Measurements from ENCODE around the gene ATPAF2. TPM values are rescaled to one million over a fixed set of nuclear protein-coding genes. Genes with fewer than 3 reads are reported as not detected.
"Not testable (repeated sequence)": the region's sequence is repeated elsewhere in the genome, so short reads cannot be mapped to it uniquely, and the experiment has no call there.

The ATPAF2 gene
- total RNA-seq, 1 donor from 2014 or later = 13.3 TPM

DNA sequence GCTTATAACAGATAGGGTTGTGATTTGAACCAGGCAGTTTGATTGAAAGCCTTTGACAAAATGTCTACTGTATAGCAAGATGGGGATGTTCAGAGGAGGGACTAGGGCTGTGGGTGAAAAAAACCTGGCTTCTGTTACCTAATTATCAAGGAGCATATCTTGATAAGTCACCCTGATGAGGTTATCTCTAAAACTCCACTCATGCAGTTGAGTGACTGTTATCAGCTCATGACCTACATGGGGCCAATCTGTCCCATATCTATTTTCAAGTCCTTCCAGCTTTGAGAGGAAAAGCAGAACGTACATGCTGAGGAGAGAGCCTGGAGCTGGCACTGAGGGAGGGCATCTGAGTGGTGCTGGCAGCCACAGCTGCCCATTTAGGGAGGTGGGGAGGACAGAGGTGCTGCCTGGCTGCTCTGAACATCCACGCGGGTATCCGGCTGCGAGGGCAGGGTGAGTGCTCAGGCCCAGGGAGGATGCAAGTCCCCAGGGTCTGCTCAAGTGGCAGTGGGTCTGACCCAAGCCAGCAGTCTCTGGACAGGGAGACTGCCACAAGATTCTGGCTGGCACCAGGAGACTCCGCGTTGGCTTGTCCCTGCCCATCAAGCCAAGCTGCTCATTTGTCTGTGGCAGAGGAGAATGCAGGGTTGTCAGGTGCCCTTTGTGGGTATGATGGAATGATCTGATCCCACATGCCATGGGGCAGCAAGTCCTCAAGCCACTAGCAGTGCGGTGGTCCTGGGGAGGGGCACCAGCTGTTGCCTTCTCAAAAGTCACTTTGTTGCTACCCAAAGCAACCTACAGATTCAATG is 29.2 kb downstream of the ATPAF2 start:
- DNase-seq = no peak

DNA sequence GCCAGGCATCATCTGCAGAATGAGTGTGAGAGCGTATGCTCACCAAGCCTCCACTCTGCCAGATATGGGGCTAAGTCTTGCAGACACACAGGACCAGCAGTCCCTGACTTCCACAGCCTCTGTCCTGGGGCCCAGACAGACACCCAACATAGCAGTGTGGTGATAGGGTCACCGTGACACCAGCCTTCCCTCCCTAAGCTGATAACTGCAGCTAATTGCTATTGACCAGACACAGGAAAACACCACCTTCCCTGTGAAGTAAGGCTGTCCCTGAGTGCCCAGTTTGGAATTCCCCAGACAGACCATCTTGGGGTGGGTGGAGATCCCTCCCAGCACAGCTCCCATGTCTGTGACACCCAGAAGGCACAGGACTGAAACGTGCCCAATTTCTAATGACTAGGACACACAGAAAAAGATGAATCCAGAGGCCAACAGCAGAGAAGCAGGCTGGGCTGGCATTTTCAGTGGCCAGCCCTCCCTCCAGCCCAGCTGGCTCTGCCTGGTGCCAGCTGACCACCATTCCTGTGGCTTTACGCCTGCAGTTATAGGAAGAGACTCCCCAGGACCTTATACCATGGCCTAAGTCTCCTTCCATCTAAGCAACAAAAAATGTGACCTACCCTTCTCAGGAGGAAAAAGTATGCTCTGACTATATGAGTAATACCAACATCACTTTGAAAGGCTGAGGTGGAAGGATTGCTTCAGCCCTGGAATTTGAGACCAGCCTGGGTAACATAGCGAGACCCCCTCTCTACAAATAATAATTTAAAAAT is 30.3 kb downstream of the ATPAF2 start:
- DNase-seq = no peak

DNA sequence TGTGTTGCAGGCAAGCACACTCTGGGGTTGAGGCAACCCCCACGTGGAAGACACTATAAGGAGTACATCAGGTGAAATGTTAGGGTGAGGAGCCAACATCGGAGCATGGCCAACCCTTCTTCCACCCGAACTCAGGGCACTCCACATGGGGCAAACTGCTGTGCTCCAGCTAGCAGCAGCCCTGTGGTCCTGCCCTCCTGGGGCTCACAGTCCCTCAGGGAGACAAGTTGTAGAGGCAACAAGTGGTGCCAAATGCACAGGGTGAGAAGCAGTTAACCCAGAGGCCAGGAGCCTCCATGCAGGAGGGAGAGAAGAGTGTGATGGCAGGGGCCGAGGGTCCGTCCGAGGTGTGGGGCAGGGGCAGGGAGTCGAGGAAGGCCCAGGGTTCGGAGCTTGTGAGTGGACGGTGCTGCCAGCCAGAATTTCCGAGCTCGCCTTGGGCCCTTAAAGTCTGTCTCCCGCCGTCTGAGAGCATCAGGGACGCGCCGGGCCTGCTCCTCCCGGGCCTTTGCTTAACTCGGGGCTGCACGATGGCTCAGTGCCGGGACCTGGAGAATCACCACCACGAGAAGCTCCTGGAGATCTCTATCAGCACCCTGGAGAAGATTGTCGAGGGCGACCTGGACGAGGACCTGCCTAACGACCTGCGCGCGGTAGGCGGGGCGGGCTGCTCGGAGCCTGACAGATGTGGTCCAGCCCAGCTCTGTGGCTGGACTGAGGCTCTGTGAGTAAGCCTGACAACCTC is 32.3 kb downstream of the ATPAF2 start:
- DNase-seq = no peak

DNA sequence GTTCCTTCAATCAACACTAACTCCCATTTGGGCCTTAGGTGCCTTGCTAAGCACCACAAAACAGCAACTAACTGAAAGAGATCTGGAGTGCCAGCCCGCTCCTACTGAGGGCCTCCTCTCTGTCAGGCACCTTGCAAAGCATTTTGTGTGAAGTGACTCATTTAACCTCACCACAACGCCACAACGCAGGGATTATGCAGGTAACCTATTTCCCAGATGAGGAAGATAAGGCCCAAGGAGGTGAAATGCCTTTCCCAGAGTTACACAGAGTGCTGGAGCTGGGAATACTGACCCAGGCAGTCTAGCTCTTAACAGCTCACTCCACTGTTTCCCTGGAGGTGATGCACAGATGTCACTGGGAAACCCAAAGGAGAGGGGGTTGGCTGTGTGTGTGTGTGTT is 33.5 kb downstream of the ATPAF2 start:
- no peak for DNase-seq

DNA sequence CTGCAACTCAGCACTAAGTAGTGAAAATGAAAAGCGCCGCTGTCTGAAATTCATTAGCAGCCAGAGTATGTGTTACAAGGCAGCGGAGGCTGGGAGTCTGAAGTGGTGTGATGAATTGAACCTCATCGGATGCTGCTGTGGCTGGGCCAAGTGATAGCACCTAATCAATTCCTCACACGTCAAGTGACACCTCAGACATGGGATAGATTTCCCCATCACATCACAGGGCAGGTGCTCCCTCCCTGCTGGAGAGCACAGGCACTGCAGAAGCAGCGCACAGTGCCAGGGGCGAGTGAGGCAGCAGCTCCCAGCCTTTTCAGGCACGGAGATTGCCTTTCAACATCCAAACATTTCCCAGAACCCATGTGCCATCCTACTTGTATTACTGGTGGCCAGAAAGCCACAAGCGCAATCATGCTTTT is 34.1 kb downstream of the ATPAF2 start:
- DNase-seq = no peak

DNA sequence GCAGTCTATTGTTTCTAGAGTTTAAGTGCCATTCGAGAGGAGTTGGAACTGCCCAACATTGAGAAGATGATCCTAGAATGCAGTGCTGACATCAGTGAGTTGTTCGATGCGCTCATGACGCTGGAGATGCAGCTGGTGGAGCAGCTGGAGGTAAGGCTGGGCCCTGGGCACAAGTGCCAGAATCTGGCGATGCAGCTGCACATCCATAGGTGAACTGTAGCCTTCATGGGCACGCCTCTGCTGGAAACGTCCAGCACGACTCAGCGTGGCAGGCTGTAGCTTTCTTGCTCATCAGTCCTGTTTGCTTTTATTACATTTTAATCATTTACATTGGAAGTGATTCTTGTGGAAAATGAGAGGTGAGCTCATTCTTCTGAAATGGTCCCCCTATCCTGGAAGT is 34.6 kb downstream of the ATPAF2 start:
- DNase-seq = no peak

DNA sequence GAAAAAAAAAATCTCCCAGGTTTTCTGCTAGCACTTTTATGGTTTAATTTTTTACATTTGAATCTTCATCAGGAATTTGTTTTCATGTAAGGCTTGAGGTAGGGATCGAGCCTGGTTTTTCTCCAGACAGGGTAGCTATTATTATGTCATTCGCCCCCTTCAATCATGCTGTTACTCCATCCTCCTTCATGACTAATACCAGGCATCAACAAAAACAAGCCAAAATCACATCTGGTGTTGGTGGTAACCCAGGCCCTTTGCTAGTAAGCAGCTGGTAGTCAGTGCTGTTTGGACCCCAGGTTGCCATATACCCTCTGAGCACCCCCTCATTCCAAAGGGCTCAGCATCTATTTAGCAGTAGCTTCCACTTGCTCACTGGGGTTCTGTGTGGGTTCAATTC is 36.8 kb downstream of the ATPAF2 start:
- no peak for DNase-seq

DNA sequence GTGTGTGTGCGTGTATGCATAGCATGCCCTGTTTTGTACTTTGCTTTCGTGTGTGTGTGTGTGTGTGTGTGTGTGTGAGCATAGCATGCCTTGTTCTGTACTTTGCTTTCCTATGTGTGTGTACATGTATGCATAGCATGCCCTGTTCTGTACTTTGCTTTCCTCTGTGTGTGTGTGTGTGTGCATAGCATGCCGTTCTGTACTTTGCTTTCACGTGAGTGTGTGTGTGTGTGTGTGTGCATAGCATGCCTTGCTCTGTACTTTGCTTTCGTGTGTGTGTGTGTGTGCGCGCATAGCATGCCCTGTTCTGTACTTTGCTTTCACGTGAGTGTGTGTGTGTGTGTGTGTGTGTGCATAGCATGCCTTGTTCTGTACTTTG is 38.9 kb downstream of the ATPAF2 start:
- no peak for DNase-seq

DNA sequence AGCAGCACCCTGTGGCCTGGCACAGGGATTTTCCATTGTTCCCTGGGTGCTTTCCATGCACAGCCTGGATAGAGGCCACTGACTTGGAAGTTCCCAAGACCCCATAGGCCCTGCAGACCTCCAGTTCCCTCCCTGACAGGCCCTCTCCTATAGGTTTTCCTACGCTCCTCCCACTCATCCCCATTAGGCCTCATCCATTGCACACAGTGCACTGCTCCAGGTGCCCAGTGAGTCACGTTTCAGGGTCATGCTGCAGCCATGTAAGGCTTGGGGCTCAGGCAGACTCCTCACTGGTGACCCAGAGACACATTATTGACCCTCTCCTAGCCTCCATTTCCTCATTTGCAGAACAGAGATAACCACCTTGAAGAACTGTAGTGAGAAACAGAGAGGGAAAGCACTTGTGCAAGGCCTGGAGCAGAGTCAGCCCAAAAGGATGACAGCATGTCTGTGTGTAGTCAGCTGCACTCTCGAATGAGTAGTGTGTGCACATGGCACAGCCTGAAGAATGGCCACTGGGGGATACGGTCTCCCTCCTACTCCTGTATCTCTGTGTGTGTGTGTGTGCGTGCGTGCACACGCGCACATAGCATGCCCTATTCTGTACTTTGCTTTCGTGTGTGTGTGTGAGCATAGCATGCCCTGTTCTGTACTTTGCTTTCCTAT is 39.5 kb downstream of the ATPAF2 start:
- DNase-seq = no peak

DNA sequence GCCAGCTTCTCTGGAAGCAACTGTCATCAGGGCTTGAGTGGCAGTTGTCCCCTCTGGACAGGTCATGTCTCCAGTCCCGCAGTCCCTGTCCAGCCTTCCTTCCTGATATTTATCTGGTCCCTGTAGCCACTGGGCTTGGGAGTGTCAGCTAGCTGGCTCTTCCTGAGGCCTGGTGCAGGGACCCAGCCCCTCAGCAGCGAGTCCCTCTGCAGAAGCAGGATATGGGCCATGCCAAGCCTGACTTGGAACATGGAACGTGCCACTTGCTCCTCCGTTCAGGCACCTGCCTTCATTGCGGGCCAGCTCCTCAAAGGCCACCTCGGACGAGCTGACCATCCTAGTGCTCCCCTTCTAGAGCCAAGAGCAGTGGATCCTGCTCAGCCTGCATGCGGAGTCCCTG is 40.0 kb downstream of the ATPAF2 start:
- DNase-seq = no peak

DNA sequence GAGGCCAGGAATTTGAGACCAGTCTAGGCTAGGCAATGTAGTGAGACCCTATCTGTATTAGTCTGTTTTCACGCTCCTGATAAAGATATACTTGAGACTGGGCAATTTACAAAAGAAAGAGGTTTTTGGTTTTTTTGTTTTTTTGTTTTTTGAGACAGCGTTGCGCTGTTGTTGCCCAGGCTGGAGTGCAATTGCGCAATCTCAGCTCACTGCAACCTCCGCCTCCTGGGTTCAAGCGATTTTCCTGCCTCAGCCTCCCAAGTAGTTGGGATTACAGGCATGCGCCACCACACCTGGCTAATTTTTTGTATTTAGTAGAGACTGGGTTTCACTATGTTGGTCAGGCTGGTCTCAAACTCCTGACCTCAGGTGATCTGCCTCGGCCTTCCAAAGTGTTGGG is 43.1 kb downstream of the ATPAF2 start:
- DNase-seq = not testable (repeated sequence)

DNA sequence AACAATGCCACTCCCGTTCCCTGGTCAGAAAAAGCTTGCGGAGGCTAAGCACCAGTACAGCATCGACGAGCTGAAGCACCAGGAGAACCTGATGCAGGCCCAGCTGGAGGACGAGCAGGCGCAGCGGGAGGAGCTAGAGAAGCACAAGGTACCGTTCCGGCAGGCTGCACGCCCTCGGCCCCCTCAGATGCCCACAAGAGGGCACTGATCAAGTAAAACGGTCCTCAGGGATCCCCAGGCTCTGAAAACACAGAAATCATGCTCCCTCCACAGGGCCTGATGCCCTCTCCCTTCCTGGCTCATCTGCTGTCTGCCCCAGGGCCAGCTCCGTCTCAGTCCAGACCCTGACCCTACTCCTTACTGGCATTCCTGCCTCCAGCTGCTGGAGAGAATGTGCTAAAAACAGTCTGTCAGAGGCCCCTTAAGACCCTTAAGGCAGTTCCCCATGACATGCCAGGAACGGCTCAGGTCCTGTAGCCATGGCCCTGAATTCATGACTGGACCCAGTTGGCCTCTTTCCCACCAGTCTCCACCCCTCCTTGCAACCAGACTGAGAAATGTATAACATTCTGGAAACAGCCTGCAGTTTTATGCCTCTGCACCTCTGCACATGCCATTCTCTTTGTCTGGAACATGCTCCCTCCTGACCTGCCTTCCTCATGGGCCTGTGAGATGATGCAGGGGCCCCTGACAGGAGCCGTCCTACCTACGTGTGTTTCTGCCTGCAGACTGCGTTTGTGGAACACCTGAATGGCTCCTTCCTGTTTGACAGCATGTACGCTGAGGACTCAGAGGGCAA is 44.5 kb downstream of the ATPAF2 start:
- no peak for DNase-seq

DNA sequence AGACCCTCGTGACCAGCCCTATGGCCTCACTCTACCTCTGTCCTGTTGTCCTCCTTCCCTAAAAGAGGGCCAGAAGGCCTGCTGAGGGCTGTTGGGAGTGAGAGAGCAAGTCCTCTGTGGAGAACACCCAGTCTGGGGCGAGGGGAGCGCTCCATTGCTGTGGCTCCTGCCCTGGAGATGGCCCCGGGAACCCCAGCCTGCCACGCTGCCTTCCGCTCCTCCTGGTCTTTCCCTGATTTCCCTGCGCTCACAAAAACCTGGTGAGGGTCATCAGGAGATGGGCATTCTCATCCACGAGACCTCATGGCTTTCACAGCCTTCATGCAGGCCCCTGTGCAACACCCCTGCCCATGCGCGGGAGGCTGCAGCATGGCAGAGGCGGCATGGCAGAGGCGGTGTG is 45.1 kb downstream of the ATPAF2 start:
- DNase-seq = no peak

DNA sequence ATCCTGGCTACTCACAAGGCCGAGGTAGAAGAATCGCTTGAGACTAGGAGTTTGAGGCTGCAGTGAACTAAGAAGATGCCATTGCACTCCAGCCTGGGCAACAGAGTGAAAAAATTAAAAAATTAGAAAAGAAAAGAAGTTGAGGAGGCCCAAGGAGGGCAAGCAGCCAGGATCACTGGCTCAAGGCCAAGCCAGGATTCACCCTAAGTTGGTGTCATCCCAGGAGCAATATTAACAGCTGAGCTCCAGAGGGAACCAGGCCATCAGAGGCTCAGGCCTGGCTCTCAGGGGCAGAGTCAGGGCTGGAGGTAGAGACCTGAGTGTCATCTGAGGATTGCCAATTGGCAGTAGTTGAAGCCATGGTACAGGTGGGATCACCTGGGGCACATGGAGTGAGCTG is 45.6 kb downstream of the ATPAF2 start:
- no peak for DNase-seq

DNA sequence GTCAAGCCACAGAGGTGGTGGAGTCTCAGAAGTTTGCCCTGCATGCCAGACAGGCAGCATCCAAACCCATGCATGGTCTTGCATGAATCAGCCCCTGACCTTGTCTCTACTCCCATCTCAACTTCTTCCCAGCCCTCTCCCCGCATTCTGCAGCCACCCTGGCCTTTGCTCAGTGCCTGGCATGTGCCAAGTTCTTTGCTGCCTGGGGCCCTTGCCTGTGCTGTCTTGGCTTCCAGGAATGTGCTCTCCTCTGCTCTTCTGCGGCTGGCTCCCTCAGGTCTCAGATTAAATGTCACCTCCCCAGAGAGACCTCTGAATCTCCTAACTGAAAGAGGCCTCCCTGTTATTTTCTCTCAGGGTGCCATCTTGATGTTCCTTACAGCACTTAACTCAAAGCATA is 48.7 kb downstream of the ATPAF2 start:
- no peak for DNase-seq

DNA sequence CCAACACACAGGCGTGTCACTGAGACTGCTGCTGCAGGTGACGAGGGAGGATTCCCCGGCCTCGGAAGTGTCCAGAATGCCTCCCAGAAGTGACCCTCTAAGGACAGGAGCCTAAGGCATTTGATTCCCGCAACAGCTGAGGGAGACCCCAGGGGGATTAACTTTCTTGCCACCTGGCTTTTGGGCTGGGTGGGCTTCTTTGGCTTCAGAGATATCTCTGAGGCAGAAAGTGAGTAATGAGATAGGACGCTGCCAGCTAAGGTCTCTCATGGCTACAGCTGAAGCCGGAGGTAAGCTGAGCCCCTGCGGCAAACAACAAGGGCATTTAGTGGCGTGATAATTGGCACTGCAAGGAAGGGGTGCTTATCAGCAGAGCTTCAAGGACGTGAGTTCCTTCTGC is 49.4 kb downstream of the ATPAF2 start:
- DNase-seq = no peak

DNA sequence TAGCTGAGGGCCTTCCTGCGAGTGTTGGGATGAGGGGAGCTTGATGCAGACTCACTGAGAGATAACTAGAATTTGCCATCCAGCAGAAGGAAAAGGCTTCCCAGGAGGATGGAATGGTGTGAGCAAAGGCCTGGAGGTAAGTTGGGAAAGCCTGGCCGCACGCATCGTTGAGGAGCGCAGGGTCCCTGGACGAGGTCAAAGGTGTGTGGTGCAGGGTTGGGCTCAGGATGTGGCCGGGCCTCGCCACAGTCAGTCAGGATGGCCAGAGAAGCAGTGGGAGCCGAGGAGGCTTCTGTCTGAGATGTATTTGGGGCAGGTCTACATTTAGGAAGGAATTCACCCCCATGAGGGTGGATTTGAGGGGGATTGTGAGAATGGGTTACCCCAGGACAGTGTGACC is 49.9 kb downstream of the ATPAF2 start:
- DNase-seq = no peak

DNA sequence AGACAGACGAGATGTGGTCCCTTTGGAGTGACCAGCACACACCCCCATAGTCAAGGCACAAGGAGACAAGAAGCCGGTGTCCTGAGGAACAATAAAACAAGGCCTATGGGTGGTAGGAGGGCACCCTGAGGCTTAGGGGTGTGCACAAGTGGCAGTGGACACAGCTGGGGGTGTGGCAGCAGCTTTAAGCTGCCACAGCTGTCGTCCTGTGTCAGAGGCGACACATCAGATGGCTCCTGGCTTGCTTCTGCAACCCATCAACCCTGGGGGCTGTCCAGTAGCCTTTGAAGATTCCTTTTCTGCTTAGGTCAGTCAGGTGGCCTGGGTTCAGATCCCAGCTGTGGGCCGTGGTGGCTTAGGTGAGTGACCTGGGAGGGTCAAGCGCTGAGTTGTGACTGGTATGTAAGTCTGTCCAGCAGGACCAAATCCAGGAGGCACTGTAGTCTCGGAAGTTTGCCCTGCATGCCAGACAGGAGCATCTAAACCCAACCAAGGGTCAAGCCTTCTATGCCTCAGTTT is 50.5 kb downstream of the ATPAF2 start:
- no peak for DNase-seq

DNA sequence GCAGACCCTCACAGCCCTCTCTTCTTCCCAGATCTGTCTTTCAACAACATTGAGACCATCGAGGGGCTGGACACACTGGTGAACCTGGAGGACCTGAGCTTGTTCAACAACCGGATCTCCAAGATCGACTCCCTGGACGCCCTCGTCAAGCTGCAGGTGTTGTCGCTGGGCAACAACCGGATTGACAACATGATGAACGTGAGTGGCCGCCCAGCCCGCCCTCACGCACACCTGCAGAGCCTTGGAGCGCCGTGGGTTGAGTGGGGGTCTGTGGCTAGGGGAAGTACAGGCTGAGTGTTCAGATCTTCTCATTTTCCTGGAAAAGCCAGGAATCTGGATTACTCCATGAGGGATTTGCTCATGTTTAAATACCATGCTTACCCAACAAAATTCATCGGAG is 51.1 kb downstream of the ATPAF2 start:
- DNase-seq = no peak

DNA sequence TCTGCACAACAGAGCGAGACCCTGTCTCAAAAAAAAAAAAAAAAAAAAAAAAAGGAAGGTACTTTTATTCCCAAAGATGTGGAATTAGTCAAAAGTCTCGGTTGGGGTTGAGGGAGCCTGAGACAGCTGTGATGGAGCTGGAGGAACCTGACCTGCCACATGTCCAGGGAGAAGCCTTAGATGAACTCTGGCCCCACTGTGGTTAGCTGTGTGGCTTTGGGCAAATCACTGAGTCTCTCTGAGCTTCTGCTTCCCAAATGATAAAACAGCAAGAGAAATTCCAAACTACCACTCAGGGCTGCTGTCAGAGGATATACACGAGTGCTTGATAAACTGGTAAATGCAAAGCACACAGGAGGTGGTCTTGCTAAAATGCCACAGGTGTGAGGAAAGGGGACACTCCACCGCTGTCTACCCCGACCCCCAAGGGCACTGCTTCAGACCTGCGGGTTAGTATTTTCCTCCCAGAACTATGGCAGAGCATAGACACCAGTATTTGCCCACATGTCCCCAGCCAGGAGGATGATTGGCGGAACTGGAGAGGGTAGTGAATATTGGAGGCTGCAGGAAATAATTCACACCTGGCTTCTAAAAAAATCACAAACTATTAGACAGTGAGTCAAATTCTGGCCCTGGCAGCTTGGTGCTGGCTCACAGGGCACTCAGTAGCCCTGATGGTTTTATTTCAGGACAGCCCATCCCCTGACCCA is 51.6 kb downstream of the ATPAF2 start:
- DNase-seq = no peak

DNA sequence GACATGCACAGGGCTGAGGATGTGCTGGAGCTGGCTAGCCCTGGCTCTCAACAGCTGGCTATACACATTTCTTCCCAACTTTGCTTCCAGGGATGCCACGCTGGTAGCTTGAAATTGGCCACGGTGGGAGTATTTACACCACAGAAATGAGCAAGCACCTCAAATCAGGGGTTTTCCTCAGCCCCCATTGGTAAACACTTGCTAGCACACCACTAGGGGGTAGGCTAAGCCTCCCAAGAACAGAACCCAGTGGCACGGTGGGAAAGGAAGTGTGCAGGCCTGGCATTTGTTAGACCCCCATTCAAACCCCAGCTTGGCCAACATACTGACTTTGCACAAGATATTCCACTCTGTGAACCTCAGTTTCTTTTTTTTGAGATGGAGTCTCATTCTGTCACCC is 53.4 kb downstream of the ATPAF2 start:
- no peak for DNase-seq
